ENCODE data around the gene IDH2. TPM values are rescaled to one million over a fixed set of nuclear protein-coding genes. Genes with fewer than 3 reads are reported as not detected.

The IDH2 gene
- total RNA-seq, 1 donor from 2014 or later: 49.7 TPM

DNA sequence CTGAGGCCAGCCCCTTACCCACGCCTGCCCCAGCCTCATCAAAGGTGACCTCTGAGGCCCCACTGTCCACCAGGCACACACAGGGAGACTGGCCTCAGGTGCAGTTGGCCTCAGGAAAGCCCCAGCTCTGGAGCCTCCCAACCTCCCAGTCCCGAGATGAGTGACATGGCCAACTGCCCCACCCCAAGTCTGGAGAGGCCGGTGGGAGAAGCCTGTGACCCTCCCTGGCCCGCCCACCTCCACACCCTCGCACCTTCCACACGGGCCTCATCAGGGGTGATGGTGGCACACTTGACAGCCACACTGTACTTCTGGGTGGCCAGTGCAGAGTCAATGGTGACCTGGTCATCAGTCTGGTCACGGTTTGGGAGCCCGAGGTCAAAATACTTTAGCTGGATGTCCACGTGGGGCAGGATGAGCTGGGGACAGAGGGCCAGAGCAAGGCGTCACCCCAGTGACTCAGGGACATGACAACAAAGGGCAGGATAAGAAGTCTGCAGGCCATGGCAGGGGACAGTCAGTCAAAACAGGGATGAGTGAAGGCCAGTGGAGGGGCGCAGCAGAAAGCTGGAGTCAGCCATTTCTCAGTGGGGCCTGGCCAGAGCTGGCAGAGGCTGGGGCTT is 11.9 kb downstream of the IDH2 start:
- no peaks in the 10 kb centered on the region for H3K9me3 ChIP-seq
- peaks cover 5 to 26% of the 10 kb centered on the region in 2 donors for H3K36me3 ChIP-seq
- no peak overlapping the region for H3K4me3 ChIP-seq
- intact Hi-C loops (cut with DNase I): no loop called here
- H3K27me3 ChIP-seq: no peaks in the 10 kb centered on the region
- no peak for TF ChIP-seq CTCF (IDR thresholded peaks at IDR 0.05)
- H3K27ac ChIP-seq: no peak overlapping the region
- no peaks in the 10 kb centered on the region for H3K4me1 ChIP-seq
- DNase-seq (ENCODE audit: low spot score in 2 of 2): no peak

DNA sequence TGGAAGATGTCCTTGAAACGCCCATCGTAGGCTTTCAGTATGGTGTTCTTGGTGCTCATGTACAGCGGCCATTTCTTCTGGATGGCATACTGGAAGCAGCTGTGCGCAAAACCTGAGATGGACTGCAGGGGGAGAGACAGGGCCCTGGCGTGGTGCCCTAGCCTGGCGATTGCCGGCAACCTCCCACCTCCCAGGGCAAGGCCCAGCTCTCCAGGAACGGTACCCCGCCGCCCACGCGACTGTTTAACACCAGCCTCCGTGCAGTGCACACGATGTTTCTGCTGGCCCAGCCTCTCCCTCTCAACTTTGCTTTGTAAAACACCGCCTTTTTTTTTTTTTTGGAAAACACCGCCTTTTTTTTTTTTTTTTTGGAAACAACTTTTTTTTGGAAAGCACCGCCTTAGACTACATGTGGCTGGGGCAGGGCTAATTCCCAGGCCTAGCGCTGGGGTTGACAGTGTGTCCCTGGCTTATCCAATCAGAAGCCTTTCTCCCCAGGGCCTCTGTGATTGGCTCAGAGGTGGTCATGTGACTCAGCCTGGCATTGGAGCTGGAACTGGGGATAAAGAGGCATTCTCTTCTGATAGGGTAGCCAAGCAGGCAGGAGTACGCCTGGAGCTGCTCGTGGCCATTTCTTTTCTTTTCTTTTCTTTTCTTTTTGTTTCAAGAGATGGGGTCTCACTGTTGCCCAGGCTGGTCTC is 14.7 kb downstream of the IDH2 start:
- no peak for TF ChIP-seq CTCF (IDR thresholded peaks at IDR 0.05)
- Histone ChIP-seq H3K27me3 (no peaks in the 10 kb centered on the region), H3K4me3 (no peak overlapping the region), H3K27ac (no peak overlapping the region), H3K9me3 (no peaks in the 10 kb centered on the region), H3K4me1 (no peaks in the 10 kb centered on the region), H3K36me3 (peaks cover 25 to 45% of the 10 kb centered on the region in 2 donors)
- intact Hi-C loops (cut with DNase I): loop anchor here (5.0 kb wide), 1 partner anchor 325 kb away; no protein-coding TSS in a partner anchor
- DNase-seq (ENCODE audit: low spot score in 2 of 2): no peak

DNA sequence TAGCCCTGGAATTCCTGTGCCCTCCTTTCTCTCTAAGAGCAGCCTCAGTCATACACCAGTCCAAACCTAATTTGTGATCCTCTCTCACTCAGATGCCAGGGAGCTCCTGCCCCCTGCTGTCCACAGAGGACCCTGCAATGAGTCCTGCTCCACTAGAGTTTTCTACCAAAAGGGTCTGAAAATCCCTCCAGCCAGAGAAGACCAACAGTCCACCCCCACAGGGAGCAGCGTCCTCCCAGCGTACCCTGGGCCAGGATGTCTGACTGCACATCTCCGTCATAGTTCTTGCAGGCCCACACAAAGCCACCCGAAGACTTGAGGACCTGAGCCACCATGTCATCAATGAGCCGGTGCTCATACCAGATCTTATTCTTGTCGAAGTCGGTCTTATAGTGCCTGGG is 15.4 kb downstream of the IDH2 start:
- Histone ChIP-seq H3K9me3 (no peaks in the 10 kb centered on the region), H3K27me3 (no peaks in the 10 kb centered on the region), H3K4me3 (no peak overlapping the region), H3K36me3 (peaks cover 31 to 45% of the 10 kb centered on the region in 2 donors), H3K4me1 (peaks cover 0 to 5% of the 10 kb centered on the region in 2 donors), H3K27ac (no peak overlapping the region)
- peak; percentile 21 to 57 (median 46) for TF ChIP-seq CTCF (IDR thresholded peaks at IDR 0.05)
- intact Hi-C loops (cut with DNase I): loop anchor here (5.0 kb wide), 1 partner anchor 325 kb away; no protein-coding TSS in a partner anchor
- no peak for DNase-seq (ENCODE audit: low spot score in 2 of 2)

DNA sequence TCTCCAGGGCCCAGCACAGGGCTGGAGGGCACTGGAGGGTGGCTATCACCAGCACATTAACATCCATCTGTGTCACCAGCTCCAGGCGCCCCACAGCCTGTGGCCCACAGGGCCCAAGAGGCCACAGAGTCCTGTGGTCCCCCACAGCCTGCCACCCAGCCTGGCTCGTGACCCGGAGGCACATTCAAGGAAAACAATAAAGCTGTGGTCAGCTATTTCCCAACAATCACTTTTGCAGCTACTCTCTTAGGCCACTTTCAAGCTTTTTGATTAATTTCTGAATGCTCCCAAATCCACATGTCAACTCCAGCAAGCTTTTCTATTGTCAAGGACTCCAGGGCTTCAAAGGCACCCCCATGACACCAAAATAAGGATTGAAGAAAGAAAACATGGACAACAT is 16.7 kb downstream of the IDH2 start:
- Histone ChIP-seq H3K9me3 (no peaks in the 10 kb centered on the region), H3K4me1 (peaks cover 0 to 5% of the 10 kb centered on the region in 2 donors), H3K27ac (no peak overlapping the region), H3K4me3 (no peak overlapping the region), H3K27me3 (no peaks in the 10 kb centered on the region), H3K36me3 (peaks cover 42 to 43% of the 10 kb centered on the region in 2 donors)
- no peak for TF ChIP-seq CTCF (IDR thresholded peaks at IDR 0.05)
- intact Hi-C loops (cut with DNase I): loop anchor here (5.0 kb wide), 1 partner anchor 323 kb away; no protein-coding TSS in a partner anchor
- no peak for DNase-seq (ENCODE audit: low spot score in 2 of 2)

DNA sequence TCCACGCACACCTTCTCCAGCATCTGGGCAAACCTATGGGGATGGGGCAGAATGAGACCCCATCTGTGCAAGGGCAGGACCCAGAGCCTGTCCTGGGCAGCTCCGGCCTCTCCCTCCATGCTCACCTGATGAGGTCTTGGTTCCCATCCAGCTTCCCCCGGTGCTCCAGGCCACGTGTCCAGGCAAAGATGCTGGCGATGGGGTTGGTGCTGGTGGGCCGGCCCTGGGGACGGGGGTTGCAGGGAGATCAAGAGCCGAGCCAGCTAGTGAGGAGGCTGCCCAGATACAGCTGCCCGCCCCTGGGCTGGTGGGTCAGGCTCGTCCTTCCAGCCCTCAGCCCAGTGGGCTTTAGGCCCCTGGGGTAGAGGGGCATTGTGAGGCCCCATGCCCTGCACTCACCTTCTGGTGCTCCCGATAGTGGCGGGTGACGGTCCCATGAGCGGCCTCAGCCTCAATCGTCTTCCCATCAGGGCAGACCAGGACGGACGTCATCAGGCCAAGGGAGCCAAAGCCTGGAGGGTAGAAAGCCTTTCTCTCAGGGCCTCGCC is 17.3 kb downstream of the IDH2 start:
- peaks cover 45 to 48% of the 10 kb centered on the region in 2 donors for H3K36me3 ChIP-seq
- intact Hi-C loops (cut with DNase I): loop anchor here (5.0 kb wide), 1 partner anchor 323 kb away; no protein-coding TSS in a partner anchor
- H3K4me3 ChIP-seq: no peak overlapping the region

More for the DNA sequence above, 17.3 kb downstream of the IDH2 start:
- Histone ChIP-seq H3K27ac (no peak overlapping the region), H3K9me3 (no peaks in the 10 kb centered on the region), H3K27me3 (no peaks in the 10 kb centered on the region), H3K4me1 (peaks cover 0 to 5% of the 10 kb centered on the region in 2 donors)
- DNase-seq (ENCODE audit: low spot score in 2 of 2): no peak
- TF ChIP-seq CTCF (IDR thresholded peaks at IDR 0.05): no peak

Data from ascending aorta (tissue), 2 donors.